Uterus (tissue), 4 donors: ENCODE data around the gene PELI2. TPM values are rescaled to one million over a fixed set of nuclear protein-coding genes. Genes with fewer than 3 reads are reported as not detected.

Experiments used
- DNase-seq, 2 donors: peaks; one replicate each; pipeline ENCODE4 v3.0.0-alpha.2; 2019 to 2020
- H3K27ac ChIP-seq, 2 donors: fragments of 200-600 bp; sonication (generic); 1 replicate in 1 of 2; 2 replicates in 1 of 2; pipeline ENCODE4 v1.5.1; 2016 to 2018
- H3K27me3 ChIP-seq, 2 donors: fragments of 200-600 bp; sonication (generic); one replicate each; pipeline ENCODE4 v1.5.1; 2018 to 2019; ENCODE audit warnings: control low read depth in 1 of 2
- H3K36me3 ChIP-seq, 2 donors: fragments of 200-600 bp; sonication (generic); one replicate each; pipeline ENCODE4 v1.5.1; 2019; ENCODE audit warnings: control low read depth in 1 of 2
- H3K4me1 ChIP-seq, 2 donors: fragments of 200-600 bp; sonication (generic); one replicate each; pipeline ENCODE4 v1.5.1; 2018 to 2019; ENCODE audit warnings: control low read depth in 1 of 2
- H3K4me3 ChIP-seq, 2 donors: fragments of 200-600 bp; sonication (generic); 1 replicate in 1 of 2; 2 replicates in 1 of 2; pipeline ENCODE4 v1.5.1; 2018 to 2019; ENCODE audit warnings: mild to moderate bottlenecking in 1 of 2
- H3K9me3 ChIP-seq, 2 donors: fragments of 200-600 bp; sonication (generic); one replicate each; pipeline ENCODE4 v1.5.1; 2019; ENCODE audit warnings: control low read depth in 1 of 2
- POLR2A ChIP-seq, 2 donors: fragments of 450-650 bp; IDR thresholded peaks; one replicate each; pipeline ENCODE4 v1.6.1; 2016; ENCODE audit warnings: antibody characterized with exemption in 2 of 2, mild to moderate bottlenecking in 1 of 2, moderate library complexity in 1 of 2
- intact Hi-C: fragments of 100-400 bp; cut with DNase I; formaldehyde crosslinking; loops from one replicate; pipeline ENCODE4 v1.15.1; 2023; ENCODE audit warnings: low total_unique reads
- total RNA-seq, 4 donors: library from RNA; depleted of rRNA in 3 of 4; stranded (reverse); fragments of >200 nt in 3 of 4; gene quantifications; one replicate each; pipeline versions ENCODE4 v1.1.0 to v1.2.4, GENCODE V29; 2014 to 2023
- TF ChIP-seq, protein P1 (sequence below), 4 experiments: fragments of 200-600 bp in 2 of 4; fragments of 450-650 bp in 2 of 4; sonication (generic) in 2 of 4; IDR thresholded peaks; one replicate each; pipeline ENCODE4 v1.5.1; 2016 to 2019; ENCODE audit warnings: antibody characterized with exemption in 4 of 4, mild to moderate bottlenecking in 2 of 4, moderate library complexity in 1 of 4
- donor health status: DM: yes; HTN: yes; CAD: no.

Gene PELI2
- total RNA-seq, 4 donors from 2014 or later = 15.6 to 24.3 (median 17.0) TPM

DNA sequence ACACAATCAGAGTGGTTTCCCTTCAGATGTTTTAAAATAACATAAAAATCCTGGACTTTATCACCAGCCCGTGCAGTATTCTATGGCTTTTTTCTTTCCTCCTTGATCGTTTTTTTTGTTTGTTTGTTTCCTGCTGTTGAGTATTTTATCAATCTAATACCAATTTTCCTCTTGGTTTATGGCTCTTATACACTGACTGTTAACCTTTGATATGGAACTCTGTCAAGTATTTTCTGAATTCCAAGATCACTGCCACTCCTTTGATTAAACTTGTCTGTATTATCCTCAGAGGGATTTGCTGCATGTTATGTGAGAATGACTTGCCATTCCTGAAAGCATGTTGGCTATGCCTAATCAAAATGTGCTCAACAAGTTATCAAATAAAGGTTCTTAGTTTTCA is 88.4 kb downstream of the PELI2 start:
- no peak overlapping the region for H3K27ac ChIP-seq
- no peak overlapping the region for H3K4me3 ChIP-seq
- no peaks in the 10 kb centered on the region for H3K9me3 ChIP-seq
- no peak for DNase-seq
- intact Hi-C loops = no loop called here
- H3K4me1 ChIP-seq = no peaks in the 10 kb centered on the region
- H3K36me3 ChIP-seq = no peaks in the 10 kb centered on the region
- TF ChIP-seq POLR2A (IDR thresholded peaks at IDR 0.05) = no peak
- TF ChIP-seq, protein P1, sequence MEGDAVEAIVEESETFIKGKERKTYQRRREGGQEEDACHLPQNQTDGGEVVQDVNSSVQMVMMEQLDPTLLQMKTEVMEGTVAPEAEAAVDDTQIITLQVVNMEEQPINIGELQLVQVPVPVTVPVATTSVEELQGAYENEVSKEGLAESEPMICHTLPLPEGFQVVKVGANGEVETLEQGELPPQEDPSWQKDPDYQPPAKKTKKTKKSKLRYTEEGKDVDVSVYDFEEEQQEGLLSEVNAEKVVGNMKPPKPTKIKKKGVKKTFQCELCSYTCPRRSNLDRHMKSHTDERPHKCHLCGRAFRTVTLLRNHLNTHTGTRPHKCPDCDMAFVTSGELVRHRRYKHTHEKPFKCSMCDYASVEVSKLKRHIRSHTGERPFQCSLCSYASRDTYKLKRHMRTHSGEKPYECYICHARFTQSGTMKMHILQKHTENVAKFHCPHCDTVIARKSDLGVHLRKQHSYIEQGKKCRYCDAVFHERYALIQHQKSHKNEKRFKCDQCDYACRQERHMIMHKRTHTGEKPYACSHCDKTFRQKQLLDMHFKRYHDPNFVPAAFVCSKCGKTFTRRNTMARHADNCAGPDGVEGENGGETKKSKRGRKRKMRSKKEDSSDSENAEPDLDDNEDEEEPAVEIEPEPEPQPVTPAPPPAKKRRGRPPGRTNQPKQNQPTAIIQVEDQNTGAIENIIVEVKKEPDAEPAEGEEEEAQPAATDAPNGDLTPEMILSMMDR (IDR thresholded peaks at IDR 0.05) = no peak
- no peaks in the 10 kb centered on the region for H3K27me3 ChIP-seq

DNA sequence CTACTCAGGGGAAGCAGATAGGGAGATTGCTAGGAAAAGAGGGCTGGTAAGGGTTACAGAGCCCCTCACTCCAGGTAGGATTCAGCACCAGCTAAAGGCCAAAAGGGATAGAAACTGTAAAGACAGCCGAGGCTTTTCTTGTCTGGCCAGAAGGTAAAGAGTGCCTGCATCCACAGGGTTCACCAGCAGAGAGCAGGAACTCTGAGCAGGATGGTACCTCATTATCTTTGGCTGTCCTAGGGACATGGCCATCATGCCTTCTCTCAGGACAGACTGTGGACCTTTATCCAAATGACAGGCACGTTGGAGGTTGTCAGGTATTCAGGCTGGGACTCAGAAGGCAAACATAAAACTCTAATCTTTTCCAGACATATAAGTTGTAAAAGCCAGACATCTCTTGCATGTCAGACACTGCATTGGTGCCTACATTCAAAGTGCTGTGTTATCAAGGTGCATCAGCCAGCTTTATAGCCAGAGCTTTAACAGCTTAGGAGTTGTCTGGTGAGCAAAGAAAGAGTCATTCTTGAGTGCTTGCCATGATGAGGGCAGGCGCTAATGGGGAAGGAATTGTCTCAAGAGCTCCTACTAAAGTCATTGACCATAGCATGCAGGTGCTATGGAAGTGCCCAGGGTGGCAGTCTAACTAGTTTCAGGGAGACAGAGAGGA is 89.5 kb downstream of the PELI2 start:
- Histone ChIP-seq H3K27me3 (no peaks in the 10 kb centered on the region), H3K27ac (no peak overlapping the region), H3K36me3 (no peaks in the 10 kb centered on the region), H3K4me1 (no peaks in the 10 kb centered on the region), H3K4me3 (no peak overlapping the region), H3K9me3 (no peaks in the 10 kb centered on the region)
- TF ChIP-seq POLR2A (IDR thresholded peaks at IDR 0.05) = no peak
- TF ChIP-seq, protein P1 (IDR thresholded peaks at IDR 0.05) = no peak
- intact Hi-C loops = no loop called here
- no peak for DNase-seq

DNA sequence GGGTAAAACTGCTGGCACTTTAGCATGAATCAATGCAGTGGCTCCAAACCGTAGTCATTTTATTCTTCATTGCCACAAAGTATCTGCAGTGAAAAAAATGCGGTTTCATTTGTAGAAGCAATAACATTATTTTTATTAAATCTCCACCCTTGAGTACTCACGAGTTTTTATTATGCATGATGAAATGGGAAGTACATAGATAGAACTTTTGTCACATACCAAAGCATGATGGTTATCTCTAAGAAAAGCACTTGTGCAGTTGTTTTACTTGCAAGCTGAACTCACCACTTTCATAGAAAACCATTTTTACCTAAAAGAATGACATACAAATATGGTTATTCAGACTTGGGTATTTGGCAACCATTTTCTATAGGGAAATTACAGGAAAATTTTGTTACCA is 90.3 kb downstream of the PELI2 start:
- H3K4me1 ChIP-seq = no peaks in the 10 kb centered on the region
- no peak for DNase-seq
- intact Hi-C loops = no loop called here
- H3K27ac ChIP-seq = no peak overlapping the region
- H3K36me3 ChIP-seq = no peaks in the 10 kb centered on the region
- no peaks in the 10 kb centered on the region for H3K27me3 ChIP-seq
- H3K4me3 ChIP-seq = no peak overlapping the region
- TF ChIP-seq POLR2A (IDR thresholded peaks at IDR 0.05) = no peak
- TF ChIP-seq, protein P1 (IDR thresholded peaks at IDR 0.05) = no peak
- H3K9me3 ChIP-seq = no peaks in the 10 kb centered on the region

DNA sequence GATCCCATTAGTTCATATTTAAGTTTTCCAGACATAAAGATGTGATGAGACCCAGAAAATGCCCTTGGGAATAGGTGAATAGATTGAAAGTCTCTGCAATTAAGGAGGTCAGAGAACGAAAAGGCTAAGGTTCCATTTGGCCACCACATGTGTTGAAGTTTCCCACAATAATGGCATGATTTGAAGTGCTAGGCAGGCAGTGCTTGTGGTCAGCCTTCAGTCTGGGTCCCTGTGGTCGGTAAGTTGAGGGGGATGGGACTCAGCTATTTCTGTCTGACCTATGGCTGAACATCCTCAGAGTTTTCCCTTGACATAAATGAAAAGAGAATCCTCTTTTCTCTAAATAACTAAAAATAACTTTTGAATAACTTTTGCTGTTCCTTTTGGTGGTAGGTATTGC is 92.4 kb downstream of the PELI2 start:
- H3K4me1 ChIP-seq = no peaks in the 10 kb centered on the region
- TF ChIP-seq, protein P1 (IDR thresholded peaks at IDR 0.05) = no peak
- TF ChIP-seq POLR2A (IDR thresholded peaks at IDR 0.05) = no peak
- DNase-seq = no peak
- intact Hi-C loops = no loop called here
- H3K27me3 ChIP-seq = no peaks in the 10 kb centered on the region
- H3K27ac ChIP-seq = no peak overlapping the region
- H3K36me3 ChIP-seq = no peaks in the 10 kb centered on the region
- H3K9me3 ChIP-seq = no peaks in the 10 kb centered on the region
- H3K4me3 ChIP-seq = no peak overlapping the region

DNA sequence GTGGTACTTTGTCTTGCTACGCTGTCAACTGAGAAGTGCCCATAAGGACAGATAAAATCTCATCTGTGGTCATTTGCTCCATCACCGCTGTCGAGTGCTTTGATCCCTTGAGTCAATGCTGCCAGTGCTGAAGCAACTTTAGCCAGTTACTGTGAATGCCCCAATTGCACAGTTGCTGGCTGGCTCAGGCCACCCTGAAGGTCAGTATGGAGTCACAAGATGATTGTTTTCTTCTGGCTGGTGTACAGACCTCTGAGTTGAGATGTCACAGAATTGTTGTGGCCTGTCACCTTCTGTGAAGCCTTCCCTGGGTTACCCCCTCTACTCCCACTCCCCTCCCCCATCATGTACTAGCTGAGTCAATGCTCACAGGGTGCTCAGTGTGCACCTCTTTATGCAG is 92.9 kb downstream of the PELI2 start:
- H3K27ac ChIP-seq = no peak overlapping the region
- no peaks in the 10 kb centered on the region for H3K4me1 ChIP-seq
- intact Hi-C loops = no loop called here
- TF ChIP-seq, protein P1 (IDR thresholded peaks at IDR 0.05) = no peak
- TF ChIP-seq POLR2A (IDR thresholded peaks at IDR 0.05) = no peak
- DNase-seq = no peak
- H3K4me3 ChIP-seq = no peak overlapping the region
- no peaks in the 10 kb centered on the region for H3K27me3 ChIP-seq
- H3K36me3 ChIP-seq = no peaks in the 10 kb centered on the region
- H3K9me3 ChIP-seq = no peaks in the 10 kb centered on the region
